COLO668 (cell line): ENCODE measurements around the gene COL6A2.
"Not testable (repeated sequence)": the region's sequence is repeated elsewhere in the genome, so short reads cannot be mapped to it uniquely, and the experiment has no call there.

Experiments
- DNase-seq: peaks from one replicate; lab custom pipeline; 2025; ENCODE audit not compliant: unreplicated experiment; lab: John Stamatoyannopoulos, UW

The COL6A2 gene

GRCh38 chr21:46168659-46169386 lies 70.9 kb downstream of the COL6A2 start:
- peak; percentile 57 for DNase-seq

- DNase-seq: not testable (repeated sequence)
Observed at GRCh38 chr21:46170436-46171193, 72.7 kb downstream of the COL6A2 start.

- DNase-seq: no peak
Observed at GRCh38 chr21:46171585-46171984, 73.7 kb downstream of the COL6A2 start.

GRCh38 chr21:46171996-46172862 lies 74.3 kb downstream of the COL6A2 start:
- DNase-seq: no peak

- DNase-seq: no peak
Observed at GRCh38 chr21:46172863-46173528, 75.1 kb downstream of the COL6A2 start.

- DNase-seq: no peak
Observed at GRCh38 chr21:46173573-46173972, 75.7 kb downstream of the COL6A2 start.

GRCh38 chr21:46176443-46177129 lies 78.7 kb downstream of the COL6A2 start:
- not testable (repeated sequence) for DNase-seq

- DNase-seq: no peak
Observed at GRCh38 chr21:46178961-46179360, 81.0 kb downstream of the COL6A2 start.
